Esophagus squamous epithelium (tissue), 4 donors: ENCODE measurements around the gene SEC62.

ENCODE experiments used
- CTCF ChIP-seq, 6 experiments: fragments of 450-650 bp in 4 of 6; fragments of 200-600 bp in 2 of 6; sonication (generic) in 2 of 6; IDR thresholded peaks; one replicate each; pipeline ENCODE4 v1.5.1; 2016 to 2019; ENCODE audit warnings: antibody characterized with exemption in 6 of 6, mild to moderate bottlenecking in 4 of 6, moderate library complexity in 4 of 6
- POLR2A ChIP-seq, 4 donors: fragments of 450-650 bp; IDR thresholded peaks; one replicate each; pipeline ENCODE4 v1.6.1; 2017; ENCODE audit warnings: antibody characterized with exemption in 4 of 4, mild to moderate bottlenecking in 4 of 4, moderate library complexity in 3 of 4

- no peak for TF ChIP-seq POLR2A (IDR thresholded peaks at IDR 0.05)
- no peak for TF ChIP-seq CTCF (IDR thresholded peaks at IDR 0.05)
Observed at GRCh38 chr3:170044271-170044670, 77.7 kb downstream of the SEC62 start.
